HepG2 (cell line): ENCODE measurements around the gene SPPL2B.

Experiments used
- ATAD3A ChIP-seq: sonication (generic); formaldehyde crosslinking; IDR thresholded peaks from 2 replicates; pipeline ENCODE4 v1.4.0; 2020; ENCODE audit warnings: missing genetic modification reagents
- CTCF ChIP-seq: sonication (generic); formaldehyde crosslinking; IDR thresholded peaks from 2 replicates; pipeline ENCODE4 v1.5.0; 2020; ENCODE audit warnings: mild to moderate bottlenecking, missing genetic modification reagents, moderate library complexity
- DMAP1 ChIP-seq: IDR thresholded peaks from 2 replicates; pipeline ENCODE4 v1.6.1; 2016

GRCh38 chr19:2303211-2303798 is 25.2 kb upstream of the SPPL2B start:
- TF ChIP-seq CTCF (CRISPR knock-in tag) (no peak), DMAP1 (CRISPR knock-in tag) (no peak), ATAD3A (CRISPR knock-in tag) (no peak)
